Thyroid gland (tissue), 4 donors: ENCODE data around the gene BCAS3. TPM values are rescaled to one million over a fixed set of nuclear protein-coding genes. Genes with fewer than 3 reads are reported as not detected.

Experiments
- DNase-seq, 2 donors: peaks; one replicate each; pipeline ENCODE4 v3.0.0-alpha.2; 2019
- H3K27ac ChIP-seq, 3 donors: fragments of 200-600 bp; sonication (generic); 1 replicate in 2 of 3; 2 replicates in 1 of 3; pipeline ENCODE4 v1.5.1; 2016 to 2019; ENCODE audit warnings: mild to moderate bottlenecking in 1 of 3, moderate library complexity in 1 of 3
- H3K27me3 ChIP-seq: fragments of 200-600 bp; sonication (generic); one replicate; pipeline ENCODE4 v1.5.1; 2019
- H3K36me3 ChIP-seq, 2 donors: fragments of 200-600 bp; sonication (generic); one replicate each; pipeline ENCODE4 v1.5.1; 2016 to 2019
- H3K4me1 ChIP-seq, 2 donors: fragments of 200-600 bp; sonication (generic); one replicate each; pipeline ENCODE4 v1.5.1; 2017 to 2019
- H3K4me3 ChIP-seq, 3 donors: fragments of 200-600 bp; sonication (generic); replicated peaks in 1 of 3; 1 replicate in 2 of 3; 2 replicates in 1 of 3; pipeline ENCODE4 v1.5.1; 2016; ENCODE audit warnings: mild to moderate bottlenecking in 1 of 3
- H3K9me3 ChIP-seq: fragments of 200-600 bp; sonication (generic); one replicate; pipeline ENCODE4 v1.5.1; 2017
- POLR2A ChIP-seq, 2 donors: fragments of 450-650 bp; IDR thresholded peaks; one replicate each; pipeline ENCODE4 v1.6.1; 2017; ENCODE audit warnings: antibody characterized with exemption in 2 of 2, mild to moderate bottlenecking in 2 of 2, moderate library complexity in 1 of 2
- WGBS, 2 donors: methylation state at CpG; one replicate each; pipeline ENCODE4 v1.1.5; 2017; 5-methylcytosine and 5-hydroxymethylcytosine counted together
- intact Hi-C: fragments of 100-400 bp; cut with DNase I; formaldehyde crosslinking; loops from one replicate; pipeline ENCODE4 v1.15.1; 2023
- total RNA-seq, 4 donors: library from RNA; depleted of rRNA; stranded (reverse); fragments of >200 nt; gene quantifications; one replicate each; pipeline ENCODE4 v1.2.3, GENCODE V29; 2016
- TF ChIP-seq, protein P1 (sequence below), 6 experiments: fragments of 200-600 bp in 3 of 6; fragments of 450-650 bp in 3 of 6; sonication (generic) in 3 of 6; IDR thresholded peaks; one replicate each; pipeline ENCODE4 v1.5.1; 2016 to 2019; ENCODE audit warnings: antibody characterized with exemption in 6 of 6, mild to moderate bottlenecking in 2 of 6, inconsistent platforms in 1 of 6, moderate library complexity in 1 of 6

BCAS3 gene
- total RNA-seq, 4 donors from 2014 or later: 41.8 to 78.7 (median 51.6) TPM

DNA sequence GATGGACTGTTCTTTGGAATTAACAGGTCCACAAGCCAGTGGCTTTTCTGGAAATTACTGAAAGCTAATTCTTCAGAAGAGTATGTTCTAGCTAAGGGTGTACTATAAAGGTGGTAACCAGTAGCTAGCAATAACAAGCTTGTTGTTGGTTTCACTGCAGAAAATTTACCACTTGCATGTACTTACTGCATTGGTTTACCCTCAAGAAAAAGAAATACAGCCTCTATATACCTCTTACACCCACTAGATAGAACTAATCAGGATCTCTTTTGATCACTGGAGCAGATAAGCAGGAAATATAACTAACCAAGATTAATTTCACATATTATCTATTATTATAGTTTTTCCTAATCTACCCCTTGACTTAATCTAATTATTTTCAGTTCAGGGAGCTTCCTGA lies 537.1 kb downstream of the BCAS3 start:
- Histone ChIP-seq H3K27ac (no peak overlapping the region), H3K9me3 (no peaks in the 10 kb centered on the region), H3K36me3 (no peaks in the 10 kb centered on the region), H3K27me3 (no peaks in the 10 kb centered on the region), H3K4me1 (peaks cover 38 to 44% of the 10 kb centered on the region in 2 donors), H3K4me3 (no peak overlapping the region)
- DNase-seq: no peak
- TF ChIP-seq, protein P1, sequence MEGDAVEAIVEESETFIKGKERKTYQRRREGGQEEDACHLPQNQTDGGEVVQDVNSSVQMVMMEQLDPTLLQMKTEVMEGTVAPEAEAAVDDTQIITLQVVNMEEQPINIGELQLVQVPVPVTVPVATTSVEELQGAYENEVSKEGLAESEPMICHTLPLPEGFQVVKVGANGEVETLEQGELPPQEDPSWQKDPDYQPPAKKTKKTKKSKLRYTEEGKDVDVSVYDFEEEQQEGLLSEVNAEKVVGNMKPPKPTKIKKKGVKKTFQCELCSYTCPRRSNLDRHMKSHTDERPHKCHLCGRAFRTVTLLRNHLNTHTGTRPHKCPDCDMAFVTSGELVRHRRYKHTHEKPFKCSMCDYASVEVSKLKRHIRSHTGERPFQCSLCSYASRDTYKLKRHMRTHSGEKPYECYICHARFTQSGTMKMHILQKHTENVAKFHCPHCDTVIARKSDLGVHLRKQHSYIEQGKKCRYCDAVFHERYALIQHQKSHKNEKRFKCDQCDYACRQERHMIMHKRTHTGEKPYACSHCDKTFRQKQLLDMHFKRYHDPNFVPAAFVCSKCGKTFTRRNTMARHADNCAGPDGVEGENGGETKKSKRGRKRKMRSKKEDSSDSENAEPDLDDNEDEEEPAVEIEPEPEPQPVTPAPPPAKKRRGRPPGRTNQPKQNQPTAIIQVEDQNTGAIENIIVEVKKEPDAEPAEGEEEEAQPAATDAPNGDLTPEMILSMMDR (IDR thresholded peaks at IDR 0.05): no peak
- no peak for TF ChIP-seq POLR2A (IDR thresholded peaks at IDR 0.05)
- intact Hi-C loops: no loop called here

GRCh38 chr17:61216066-61216465 lies 538.4 kb downstream of the BCAS3 start:
- intact Hi-C loops: no loop called here

DNA sequence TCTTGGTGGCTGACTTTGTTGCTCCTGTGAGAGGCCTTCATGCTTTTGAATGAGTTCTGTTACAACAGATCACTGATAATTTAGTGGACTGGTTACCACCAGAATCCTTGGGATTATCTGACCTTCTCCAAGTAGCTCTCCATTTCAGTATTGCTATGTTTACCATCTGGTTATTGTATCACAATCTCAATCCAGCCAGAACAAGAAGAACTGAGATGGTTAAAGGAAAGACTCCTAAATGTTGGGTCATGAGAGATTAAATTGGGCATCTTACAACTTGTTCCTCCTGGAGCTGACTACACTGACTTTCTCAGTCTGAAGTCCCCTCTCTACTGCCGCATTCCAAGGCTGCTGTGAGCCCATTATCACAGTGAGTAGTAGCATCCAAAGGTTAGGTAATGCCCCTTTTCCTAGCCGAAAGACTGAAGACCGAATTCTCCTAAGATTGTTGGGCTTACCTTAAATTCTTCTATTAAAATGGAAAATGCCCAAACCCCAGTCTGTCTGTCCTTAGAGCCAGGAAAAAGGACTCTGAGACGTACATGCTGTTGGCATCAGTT lies 540.3 kb downstream of the BCAS3 start:
- Histone ChIP-seq H3K36me3 (no peaks in the 10 kb centered on the region), H3K4me3 (no peak overlapping the region), H3K4me1 (peaks cover 28 to 30% of the 10 kb centered on the region in 2 donors), H3K27ac (peak overlapping the region; percentile 14 to 67 (median 43)), H3K27me3 (no peaks in the 10 kb centered on the region), H3K9me3 (no peaks in the 10 kb centered on the region)
- no peak for TF ChIP-seq POLR2A (IDR thresholded peaks at IDR 0.05)
- TF ChIP-seq, protein P1 (IDR thresholded peaks at IDR 0.05): no peak
- WGBS, 2 donors: 93 to 94% methylated on average over 4 of the region's 4 CpGs
- intact Hi-C loops: no loop called here
- DNase-seq: no peak

More at GRCh38 chr17:61216066-61216465, 538.4 kb downstream of the BCAS3 start:
- TF ChIP-seq, protein P1 (IDR thresholded peaks at IDR 0.05): no peak
- no peak for TF ChIP-seq POLR2A (IDR thresholded peaks at IDR 0.05)
- Histone ChIP-seq H3K4me1 (peaks cover 30 to 33% of the 10 kb centered on the region in 2 donors), H3K27me3 (no peaks in the 10 kb centered on the region), H3K9me3 (no peaks in the 10 kb centered on the region), H3K36me3 (no peaks in the 10 kb centered on the region), H3K4me3 (no peak overlapping the region), H3K27ac (peak overlapping the region in 1 of 3 donors; percentile 31)
- DNase-seq: no peak
- WGBS, 2 donors: 96 to 97% methylated on average over 4 of the region's 4 CpGs

DNA sequence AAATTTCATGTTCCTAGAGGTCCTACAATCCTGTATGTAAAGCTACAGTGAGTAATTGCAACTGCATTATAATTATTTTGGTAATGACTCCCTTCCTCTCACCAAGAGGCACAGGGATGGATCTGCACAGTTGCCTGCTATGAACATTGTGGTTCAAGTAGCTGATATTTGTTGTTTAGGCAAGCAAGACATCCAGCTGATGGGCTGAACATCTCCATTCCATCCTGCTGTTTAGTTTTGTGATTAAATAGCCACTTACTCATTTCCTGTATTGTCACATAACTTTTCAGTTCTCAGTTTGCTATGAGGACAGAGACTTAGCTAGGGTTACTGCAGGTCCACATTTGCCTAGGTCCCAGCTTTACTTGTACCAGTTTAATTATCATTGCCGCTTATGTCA lies 540.8 kb downstream of the BCAS3 start:
- DNase-seq: no peak
- no peaks in the 10 kb centered on the region for H3K27me3 ChIP-seq
- H3K9me3 ChIP-seq: no peaks in the 10 kb centered on the region
- peak overlapping the region in 2 of 3 donors; percentile 43 to 67 for H3K27ac ChIP-seq
- no peaks in the 10 kb centered on the region for H3K36me3 ChIP-seq
- no peak overlapping the region for H3K4me3 ChIP-seq
- 97% methylated on average over 1 of the region's 1 CpG for WGBS, 2 donors
- TF ChIP-seq, protein P1 (IDR thresholded peaks at IDR 0.05): no peak
- no peak for TF ChIP-seq POLR2A (IDR thresholded peaks at IDR 0.05)
- intact Hi-C loops: no loop called here
- peaks cover 29 to 33% of the 10 kb centered on the region in 2 donors for H3K4me1 ChIP-seq

DNA sequence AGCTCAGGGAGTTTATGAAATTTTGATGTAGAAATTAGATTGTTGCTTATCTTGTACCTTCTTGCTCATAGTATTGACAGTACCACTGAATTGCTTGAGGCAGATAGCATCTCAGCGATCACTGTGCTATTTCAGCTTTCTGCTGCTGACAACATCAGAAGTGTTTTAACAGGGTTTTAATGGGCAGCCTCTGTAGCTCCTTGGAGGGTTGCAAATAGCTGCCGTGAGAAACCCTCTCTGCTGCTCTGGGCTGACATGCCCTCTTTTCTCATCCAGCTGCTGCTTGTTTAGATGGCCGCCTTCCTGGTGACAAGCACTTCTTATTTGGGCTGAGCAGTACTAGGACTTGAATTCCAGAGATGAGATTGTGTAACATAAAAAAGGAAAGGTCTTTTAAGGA lies 541.8 kb downstream of the BCAS3 start:
- TF ChIP-seq POLR2A (IDR thresholded peaks at IDR 0.05): no peak
- TF ChIP-seq, protein P1 (IDR thresholded peaks at IDR 0.05): no peak
- WGBS, 2 donors: 37 to 44% methylated on average over 3 of the region's 3 CpGs
- intact Hi-C loops: no loop called here
- Histone ChIP-seq H3K4me3 (no peak overlapping the region), H3K27ac (peak overlapping the region in 2 of 3 donors; percentile 43 to 67), H3K36me3 (no peaks in the 10 kb centered on the region), H3K4me1 (peaks cover 33 to 38% of the 10 kb centered on the region in 2 donors), H3K27me3 (no peaks in the 10 kb centered on the region), H3K9me3 (no peaks in the 10 kb centered on the region)
- peak in 1 of 2 donors; percentile 12 for DNase-seq
